Cardiac fibroblast (primary cell): ENCODE results near the gene HS3ST3A1.

Source experiments
- DNase-seq, 2 donors: peaks; one replicate each; pipeline versions ENCODE4 v3.0.0 to v3.0.0-alpha.2; 2010; ENCODE audit warnings: low read depth in 2 of 2
- H3K4me3 ChIP-seq, 2 donors: replicated peaks in 1 of 2; 1 replicate in 1 of 2; 2 replicates in 1 of 2; pipeline ENCODE4 v1.5.1; 2011; ENCODE audit warnings: low read depth in 2 of 2, low read length in 2 of 2, mild to moderate bottlenecking in 2 of 2, moderate library complexity in 1 of 2
- TF ChIP-seq, protein P1 (sequence below): IDR thresholded peaks from one replicate; pipeline ENCODE4 v1.5.1; 2011; ENCODE audit warnings: low read depth, mild to moderate bottlenecking, low read length, inconsistent platforms

Gene HS3ST3A1

DNA sequence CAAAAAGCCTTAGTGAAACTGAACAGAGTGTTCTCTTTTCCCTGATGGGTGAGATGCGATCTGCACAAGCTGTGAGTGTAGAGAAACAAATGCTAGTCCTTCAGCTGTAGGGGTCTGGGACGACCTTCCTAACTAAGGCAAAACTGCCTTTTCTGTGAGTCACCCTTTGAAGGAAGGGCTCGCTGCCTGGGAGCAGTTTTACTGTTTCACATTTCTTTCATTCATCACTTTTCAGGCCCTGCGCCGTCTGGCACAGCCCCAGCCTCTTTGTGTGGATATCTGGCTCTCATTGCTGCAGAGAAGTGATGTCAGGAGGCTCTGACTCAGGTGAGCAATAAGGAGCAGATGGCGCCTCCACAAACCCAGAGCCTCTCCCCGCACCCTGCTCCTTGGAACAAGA is 57.4 kb downstream of the HS3ST3A1 start:
- H3K4me3 ChIP-seq: peak overlapping the region in 1 of 2 donors; percentile 5
- peak; percentile 94 to 97 for DNase-seq
- TF ChIP-seq, protein P1, sequence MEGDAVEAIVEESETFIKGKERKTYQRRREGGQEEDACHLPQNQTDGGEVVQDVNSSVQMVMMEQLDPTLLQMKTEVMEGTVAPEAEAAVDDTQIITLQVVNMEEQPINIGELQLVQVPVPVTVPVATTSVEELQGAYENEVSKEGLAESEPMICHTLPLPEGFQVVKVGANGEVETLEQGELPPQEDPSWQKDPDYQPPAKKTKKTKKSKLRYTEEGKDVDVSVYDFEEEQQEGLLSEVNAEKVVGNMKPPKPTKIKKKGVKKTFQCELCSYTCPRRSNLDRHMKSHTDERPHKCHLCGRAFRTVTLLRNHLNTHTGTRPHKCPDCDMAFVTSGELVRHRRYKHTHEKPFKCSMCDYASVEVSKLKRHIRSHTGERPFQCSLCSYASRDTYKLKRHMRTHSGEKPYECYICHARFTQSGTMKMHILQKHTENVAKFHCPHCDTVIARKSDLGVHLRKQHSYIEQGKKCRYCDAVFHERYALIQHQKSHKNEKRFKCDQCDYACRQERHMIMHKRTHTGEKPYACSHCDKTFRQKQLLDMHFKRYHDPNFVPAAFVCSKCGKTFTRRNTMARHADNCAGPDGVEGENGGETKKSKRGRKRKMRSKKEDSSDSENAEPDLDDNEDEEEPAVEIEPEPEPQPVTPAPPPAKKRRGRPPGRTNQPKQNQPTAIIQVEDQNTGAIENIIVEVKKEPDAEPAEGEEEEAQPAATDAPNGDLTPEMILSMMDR: no peak

DNA sequence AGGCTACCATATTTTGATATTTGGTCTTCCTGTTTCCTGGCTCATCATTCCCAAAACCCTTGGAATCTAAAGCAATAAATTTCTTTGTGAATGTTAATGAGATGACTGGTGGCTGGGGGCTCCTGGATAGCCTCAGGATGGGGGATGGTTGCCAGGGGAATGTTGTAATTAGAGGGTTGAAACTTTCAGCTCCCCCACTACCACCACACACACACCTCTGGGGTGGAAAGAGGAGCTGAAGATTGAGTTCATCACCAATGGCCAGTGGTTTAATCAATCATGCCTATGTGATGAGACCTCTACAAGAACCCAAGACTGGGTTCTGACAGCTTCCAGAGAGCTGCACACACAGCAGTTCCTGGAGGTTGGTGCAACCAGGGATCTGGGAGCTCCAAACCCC is 59.1 kb downstream of the HS3ST3A1 start:
- DNase-seq: no peak
- TF ChIP-seq, protein P1: no peak
- H3K4me3 ChIP-seq: no peak overlapping the region

DNA sequence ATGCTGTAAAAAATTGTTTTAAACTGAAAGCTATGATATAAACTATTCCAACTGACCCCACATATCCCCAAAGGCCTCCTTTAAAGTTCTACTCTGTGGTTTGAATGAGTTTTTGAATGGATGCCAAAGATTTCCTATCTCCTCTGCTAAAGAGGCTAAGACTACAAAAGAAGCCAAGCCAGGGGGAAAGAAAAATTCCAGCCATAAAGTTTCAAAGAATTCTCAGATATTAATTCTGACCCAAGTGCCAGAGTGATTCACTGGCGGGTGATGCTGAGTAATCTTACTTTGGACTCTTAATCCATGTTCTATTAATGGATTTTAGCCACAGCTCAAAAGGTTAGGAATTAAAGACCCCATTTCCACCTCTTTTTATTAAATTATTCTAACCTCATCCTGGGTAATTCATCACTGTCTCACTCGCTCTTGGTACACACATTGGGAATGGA is 60.7 kb downstream of the HS3ST3A1 start:
- DNase-seq: peak; percentile 95 to 97
- TF ChIP-seq, protein P1: no peak

DNA sequence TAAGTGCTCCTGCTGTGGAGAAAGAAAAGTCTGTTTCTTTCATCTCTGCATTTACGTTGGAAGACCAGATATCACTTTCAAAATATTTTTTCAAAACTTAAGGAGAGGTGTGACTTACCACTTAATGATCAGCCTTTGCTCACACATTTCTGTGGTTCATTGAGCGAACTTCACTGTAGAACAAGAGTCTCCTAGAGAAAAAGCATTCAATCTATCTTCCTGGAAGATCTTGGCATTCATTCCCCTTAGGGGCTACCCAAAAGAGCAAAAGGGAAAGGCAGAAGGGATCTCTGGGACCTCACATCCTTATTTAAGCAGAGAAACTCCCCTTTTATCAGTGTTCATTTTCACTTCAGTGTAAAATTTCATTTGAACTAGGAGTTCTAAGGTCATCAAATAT is 61.2 kb downstream of the HS3ST3A1 start:
- peak in 1 of 2 donors; percentile 45 for DNase-seq
- H3K4me3 ChIP-seq: no peak overlapping the region
- TF ChIP-seq, protein P1: no peak

More for the DNA sequence above, 60.7 kb downstream of the HS3ST3A1 start:
- H3K4me3 ChIP-seq: no peak overlapping the region

DNA sequence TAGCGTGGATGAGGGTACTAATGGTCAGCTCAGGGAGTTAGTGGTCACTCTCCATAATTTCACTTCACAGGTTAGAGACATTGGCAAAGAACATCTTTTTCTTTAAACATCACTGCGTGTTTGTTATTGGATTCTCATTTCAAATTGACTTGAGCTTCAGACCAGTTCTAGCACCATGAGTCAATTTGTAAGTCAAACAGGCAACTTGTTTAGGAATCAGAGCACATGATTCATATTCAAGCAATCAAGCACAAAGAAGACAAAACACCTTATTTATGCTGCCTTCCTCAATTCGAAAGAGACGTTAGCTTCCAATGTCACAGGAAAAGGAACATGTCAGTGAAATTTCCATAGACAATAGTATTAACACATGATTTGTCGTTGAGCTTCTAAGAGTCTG is 62.3 kb downstream of the HS3ST3A1 start:
- no peak for DNase-seq
- H3K4me3 ChIP-seq: no peak overlapping the region
- TF ChIP-seq, protein P1: no peak

DNA sequence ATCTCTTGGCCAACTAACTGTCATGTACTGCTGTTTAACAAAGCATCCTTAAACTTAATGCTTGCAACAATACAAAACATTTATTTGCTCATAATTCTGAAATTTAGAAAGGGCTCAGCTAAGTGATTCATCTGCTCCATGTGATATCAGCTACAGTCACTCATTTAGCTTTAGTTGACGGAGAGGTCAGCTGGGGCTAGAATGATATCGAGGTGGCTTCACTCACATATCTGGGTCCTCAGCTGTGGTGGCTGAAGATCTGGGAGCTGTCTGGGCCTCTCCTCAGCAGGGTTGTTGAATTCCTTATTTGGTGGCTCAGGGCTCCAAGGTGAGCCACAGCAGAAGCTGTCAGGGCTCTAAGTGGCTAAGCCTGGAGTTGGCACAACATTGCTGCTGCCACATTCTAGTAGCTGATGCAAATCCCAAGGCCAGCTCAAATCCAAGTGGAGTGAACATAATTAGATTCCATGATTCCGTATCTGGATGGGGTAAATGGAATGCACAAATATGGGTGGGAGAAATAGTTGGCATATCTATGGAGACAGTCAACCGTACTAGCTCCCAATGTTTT is 62.8 kb downstream of the HS3ST3A1 start:
- no peak overlapping the region for H3K4me3 ChIP-seq
- TF ChIP-seq, protein P1: no peak
- DNase-seq: no peak
